ENCODE measurements around the gene SMURF1.
A peak's percentile ranks its signal among the peaks of the same experiment; 100 is the strongest.

Gene SMURF1

GRCh38 chr7:99042957-99043356 is 101.0 kb downstream of the SMURF1 start:
- DNase-seq: no peak

GRCh38 chr7:99041526-99041925 is 102.4 kb downstream of the SMURF1 start:
- no peak for DNase-seq

DNA sequence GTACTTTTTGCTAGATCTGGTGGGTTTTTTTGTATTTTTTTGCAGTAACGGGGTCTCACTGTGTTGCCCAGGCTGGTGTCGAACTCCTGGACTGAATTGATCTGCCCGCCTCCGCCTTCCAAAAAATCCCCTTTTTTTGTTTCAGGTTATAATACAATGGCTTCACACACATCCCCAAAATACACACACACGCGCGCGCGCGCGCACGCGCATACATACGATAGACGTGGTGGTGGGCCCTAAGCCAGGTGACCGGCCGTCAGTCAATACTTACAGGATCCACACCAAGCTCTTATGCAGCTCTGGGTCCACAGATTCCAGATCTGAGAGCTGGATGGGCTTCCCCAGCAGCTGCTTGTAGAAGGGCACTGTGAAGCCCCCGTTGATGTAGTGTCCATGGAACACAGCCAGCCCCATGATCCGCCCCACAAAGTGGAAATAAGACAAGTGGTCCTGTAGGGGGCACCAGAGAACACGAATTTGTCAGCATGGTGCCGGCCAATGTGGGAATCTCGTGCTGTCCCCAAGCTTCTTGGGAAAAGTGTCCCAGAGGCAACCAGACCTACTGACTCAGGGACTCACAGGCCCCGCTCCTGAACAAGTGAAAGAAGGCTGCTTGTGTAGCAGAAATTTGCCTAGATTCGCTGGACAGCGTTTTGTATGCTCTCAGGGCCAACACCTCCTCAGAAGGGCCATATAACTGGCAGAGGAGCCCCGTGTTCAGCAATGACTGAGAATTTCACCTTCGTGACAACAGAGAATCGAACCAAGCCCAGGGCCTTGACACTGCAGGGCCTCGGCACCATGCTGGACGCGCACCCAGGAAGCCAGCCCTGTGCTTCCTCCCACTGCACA is 103.6 kb downstream of the SMURF1 start:
- peak; percentile 85 for DNase-seq

DNA sequence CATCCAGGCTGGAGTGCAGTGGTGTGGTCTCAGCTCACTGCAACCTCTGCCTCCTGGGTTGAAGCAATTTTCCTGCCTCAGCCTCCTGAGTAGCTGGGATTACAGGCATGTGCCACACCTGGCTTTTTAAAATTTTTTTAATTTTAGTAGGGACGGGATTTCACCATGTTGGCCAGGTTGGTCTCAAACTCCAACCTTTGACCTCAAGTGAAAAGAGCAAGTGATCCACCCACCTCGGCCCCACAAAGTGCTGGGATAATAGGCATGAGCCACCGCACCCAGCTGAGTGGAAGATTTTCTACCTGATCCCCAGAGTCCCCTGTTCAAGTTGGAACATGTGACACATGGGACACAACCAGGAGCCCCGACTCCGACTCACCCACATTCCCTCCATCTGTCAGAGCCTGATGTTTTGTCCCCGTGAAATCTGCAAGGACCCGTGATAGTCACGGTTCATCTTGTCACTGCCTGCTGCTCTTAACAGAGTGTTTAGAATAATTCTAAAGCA is 104.5 kb downstream of the SMURF1 start:
- DNase-seq: no peak

DNA sequence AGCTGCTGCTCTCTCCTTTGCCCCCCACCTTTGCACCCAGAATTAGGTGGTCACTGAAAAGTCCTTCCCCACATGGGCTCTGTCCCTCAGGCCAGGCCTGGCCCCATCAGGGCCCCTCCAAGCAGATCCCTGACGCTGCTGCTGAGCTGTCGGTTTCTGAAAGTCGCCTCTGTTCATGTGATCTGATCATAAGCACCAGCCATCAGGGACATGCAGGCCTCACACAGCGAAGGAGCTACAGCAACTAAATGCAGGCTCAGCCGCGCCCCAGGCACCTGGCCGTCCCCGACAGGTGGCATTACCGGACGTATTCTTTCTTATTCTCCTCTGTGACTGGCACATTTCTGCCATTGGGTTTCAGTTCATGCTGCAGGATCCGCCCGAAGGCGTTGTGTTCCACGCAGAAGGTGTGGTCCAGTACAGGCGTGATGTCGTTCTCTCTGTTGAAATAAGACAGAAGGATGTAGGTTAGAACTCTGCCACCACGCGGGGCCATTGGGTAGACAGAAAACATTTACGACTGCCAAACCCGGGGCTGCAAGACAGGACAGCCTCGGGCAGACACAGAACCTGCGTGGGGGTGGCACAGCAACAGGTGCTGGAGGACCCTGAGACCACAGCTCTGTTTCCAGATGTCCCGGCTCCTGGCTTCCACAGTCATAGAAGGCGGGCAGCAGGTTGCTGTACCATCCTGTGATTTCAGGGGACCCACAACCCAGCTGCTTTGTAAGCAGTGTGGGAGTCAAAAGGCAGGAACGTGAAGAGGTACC is 105.6 kb downstream of the SMURF1 start:
- DNase-seq: no peak

GRCh38 chr7:99037327-99037940 is 106.5 kb downstream of the SMURF1 start:
- no peak for DNase-seq

DNA sequence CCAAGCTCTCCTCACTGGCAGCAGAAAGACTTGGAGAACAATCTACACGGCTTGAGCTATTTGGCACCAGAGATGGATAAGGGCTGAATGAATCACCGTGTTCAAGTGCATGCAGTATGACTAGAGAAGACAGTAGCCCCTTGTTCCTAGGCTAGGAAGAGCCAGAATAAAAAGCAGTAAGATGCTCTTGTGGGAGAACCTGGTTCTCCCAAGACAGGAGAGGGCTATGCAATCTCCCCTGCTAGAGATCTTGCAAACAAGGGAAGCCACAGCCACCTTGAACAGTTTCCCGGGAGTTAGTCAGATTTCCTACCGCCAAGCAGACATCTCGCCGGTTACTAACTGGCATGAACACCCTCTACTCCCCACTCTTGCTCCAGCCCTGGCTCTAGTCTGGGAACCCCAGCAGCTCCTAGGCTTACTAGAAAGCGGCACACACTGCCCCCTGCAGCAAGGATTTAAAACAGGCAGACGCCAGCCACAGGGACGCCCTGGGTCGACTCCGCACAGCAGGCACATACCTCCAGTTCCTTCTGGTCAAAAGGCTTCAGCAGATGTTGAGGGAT is 107.3 kb downstream of the SMURF1 start:
- DNase-seq: peak; percentile 11

GRCh38 chr7:99035723-99036545 is 108.0 kb downstream of the SMURF1 start:
- DNase-seq: no peak

- DNase-seq: no peak
Measured at GRCh38 chr7:99034932-99035722, 108.8 kb downstream of the SMURF1 start.

- no peak for DNase-seq
Measured at GRCh38 chr7:99033765-99034164, 110.1 kb downstream of the SMURF1 start.

GRCh38 chr7:99032928-99033327 is 111.0 kb downstream of the SMURF1 start:
- no peak for DNase-seq

GRCh38 chr7:99031496-99031895 is 112.4 kb downstream of the SMURF1 start:
- no peak for DNase-seq

GRCh38 chr7:99030951-99031350 is 113.0 kb downstream of the SMURF1 start:
- DNase-seq: no peak

GRCh38 chr7:99030457-99030856 is 113.5 kb downstream of the SMURF1 start:
- DNase-seq: no peak

DNA sequence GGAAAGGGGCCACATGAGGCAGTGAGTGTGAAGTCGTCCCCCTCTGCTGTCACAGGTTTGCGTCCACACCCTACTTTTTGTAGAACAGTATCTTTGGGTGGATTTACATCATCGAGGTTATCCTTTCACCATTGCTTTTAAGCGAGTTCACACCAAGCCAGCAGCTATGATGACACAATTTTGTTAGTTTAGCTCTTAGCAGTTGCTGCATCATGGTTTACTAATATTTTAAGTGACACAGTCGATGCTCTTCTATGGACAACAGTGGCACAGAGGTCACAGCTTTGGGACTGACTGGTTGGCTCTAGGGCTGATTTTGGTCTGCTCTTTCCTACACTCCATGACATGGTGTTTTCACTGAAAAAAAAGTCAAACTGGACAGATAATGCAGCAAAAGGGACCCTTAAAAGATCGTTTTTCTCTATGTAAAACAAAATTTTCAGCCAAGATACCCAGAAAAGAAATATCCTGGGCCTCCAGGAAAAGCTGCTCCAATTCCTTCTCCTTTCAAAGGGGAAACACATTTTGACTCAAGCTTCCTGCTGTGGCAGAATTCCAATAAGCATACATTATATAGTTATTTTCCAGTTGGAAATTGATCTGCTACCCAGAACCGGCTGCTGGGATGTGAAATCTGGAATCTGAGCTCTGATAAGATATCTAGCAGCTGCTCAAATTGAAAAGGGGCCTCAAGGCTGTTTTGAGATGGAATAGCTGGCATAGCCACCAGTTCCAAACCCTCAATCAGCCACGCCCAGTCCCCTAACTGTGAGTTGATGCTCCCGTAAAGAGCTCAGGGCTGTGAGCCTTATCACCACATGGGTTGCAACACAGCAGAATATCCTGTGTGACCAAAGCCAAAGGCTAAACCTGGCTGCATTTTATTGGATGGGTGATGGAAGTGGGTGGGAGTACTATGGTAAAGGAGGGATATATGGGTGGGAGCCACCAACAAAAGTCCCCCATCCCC is 114.2 kb downstream of the SMURF1 start:
- DNase-seq: peak; percentile 54

- no peak for DNase-seq
Measured at GRCh38 chr7:99028261-99028973, 115.5 kb downstream of the SMURF1 start.

DNA sequence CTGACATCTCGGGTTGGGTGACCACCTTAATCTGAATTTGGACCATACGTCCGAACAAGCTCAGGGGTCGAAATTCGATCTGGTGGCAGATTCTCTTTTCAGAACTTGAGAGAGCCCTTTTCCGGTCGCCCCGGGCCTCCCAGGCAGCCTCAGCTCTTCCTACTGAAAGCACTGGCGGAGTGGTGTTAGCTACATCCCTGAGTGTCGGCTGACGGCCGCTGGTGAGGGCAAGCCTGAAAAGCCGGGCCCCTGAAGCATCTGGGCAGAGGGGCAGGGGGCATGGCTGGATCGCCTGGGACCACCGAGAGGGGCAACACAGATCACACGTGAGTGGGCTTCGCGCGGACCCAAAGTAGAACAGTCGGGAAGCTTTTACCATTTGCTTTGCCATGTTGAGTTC is 116.1 kb downstream of the SMURF1 start:
- no peak for DNase-seq

- no peak for DNase-seq
Measured at GRCh38 chr7:99027241-99027640, 116.7 kb downstream of the SMURF1 start.

DNA sequence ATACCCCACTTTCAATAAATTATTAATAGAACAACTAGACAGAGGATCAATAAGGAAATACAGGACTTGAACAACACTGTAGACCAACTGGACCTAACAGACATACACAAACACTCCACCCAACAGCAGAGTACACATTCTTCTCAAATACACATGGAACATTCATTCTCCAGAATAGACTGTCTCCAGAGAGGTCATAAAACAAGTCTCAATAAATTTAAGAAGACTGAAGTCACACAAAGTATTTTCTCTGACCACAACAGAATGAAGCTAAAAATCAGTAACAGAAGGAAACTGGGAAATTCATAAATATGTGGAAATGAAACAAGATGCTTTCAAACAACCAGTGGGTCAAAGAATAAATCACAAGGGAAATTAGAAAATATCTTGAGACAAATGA is 119.8 kb downstream of the SMURF1 start:
- no peak for DNase-seq
